Suprapubic skin (tissue), 4 donors: Measurements from ENCODE around the gene IFT80.

Experiments used
- EP300 ChIP-seq: sonication (generic); formaldehyde crosslinking; IDR thresholded peaks from one replicate; pipeline ENCODE4 v1.6.1; 2017; ENCODE audit warnings: antibody characterized with exemption
- POLR2AphosphoS5 ChIP-seq, 3 donors: sonication (generic); formaldehyde crosslinking; IDR thresholded peaks; one replicate each; pipeline ENCODE4 v1.6.1; 2017; ENCODE audit warnings: antibody characterized with exemption in 3 of 3
- TF ChIP-seq, protein P1 (sequence below), 2 donors: fragments of 200-600 bp in 1 of 2; fragments of 450-650 bp in 1 of 2; sonication (generic) in 1 of 2; IDR thresholded peaks; one replicate each; pipeline ENCODE4 v1.5.1; 2016 to 2019; ENCODE audit warnings: antibody characterized with exemption in 2 of 2, mild to moderate bottlenecking in 1 of 2, moderate library complexity in 1 of 2

DNA sequence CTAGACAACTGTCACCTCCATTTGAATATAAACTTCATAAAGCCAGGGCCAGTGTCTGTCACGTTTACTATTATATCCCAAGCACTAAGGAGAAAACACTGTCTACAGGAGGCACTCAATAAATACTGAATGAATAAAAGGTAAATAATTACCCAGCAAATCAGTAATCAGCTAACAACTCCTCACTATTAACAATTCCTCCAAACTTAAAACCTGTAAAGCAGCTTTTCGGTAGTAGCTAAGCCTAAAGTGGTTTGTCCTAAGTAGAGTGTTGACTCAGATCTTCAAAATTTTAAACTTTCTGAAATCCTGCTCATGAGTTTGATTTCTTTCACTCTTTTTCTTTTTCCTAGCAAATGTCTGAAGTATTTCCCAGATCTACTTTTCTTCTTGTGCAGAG is 133.9 kb downstream of the IFT80 start:
- TF ChIP-seq POLR2AphosphoS5 (IDR thresholded peaks at IDR 0.05) (no peak), EP300 (no peak)
- TF ChIP-seq, protein P1, sequence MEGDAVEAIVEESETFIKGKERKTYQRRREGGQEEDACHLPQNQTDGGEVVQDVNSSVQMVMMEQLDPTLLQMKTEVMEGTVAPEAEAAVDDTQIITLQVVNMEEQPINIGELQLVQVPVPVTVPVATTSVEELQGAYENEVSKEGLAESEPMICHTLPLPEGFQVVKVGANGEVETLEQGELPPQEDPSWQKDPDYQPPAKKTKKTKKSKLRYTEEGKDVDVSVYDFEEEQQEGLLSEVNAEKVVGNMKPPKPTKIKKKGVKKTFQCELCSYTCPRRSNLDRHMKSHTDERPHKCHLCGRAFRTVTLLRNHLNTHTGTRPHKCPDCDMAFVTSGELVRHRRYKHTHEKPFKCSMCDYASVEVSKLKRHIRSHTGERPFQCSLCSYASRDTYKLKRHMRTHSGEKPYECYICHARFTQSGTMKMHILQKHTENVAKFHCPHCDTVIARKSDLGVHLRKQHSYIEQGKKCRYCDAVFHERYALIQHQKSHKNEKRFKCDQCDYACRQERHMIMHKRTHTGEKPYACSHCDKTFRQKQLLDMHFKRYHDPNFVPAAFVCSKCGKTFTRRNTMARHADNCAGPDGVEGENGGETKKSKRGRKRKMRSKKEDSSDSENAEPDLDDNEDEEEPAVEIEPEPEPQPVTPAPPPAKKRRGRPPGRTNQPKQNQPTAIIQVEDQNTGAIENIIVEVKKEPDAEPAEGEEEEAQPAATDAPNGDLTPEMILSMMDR (IDR thresholded peaks at IDR 0.05) = no peak
